ENCODE results near the gene CCDC187.
"Not testable (repeated sequence)": the region's sequence is repeated elsewhere in the genome, so short reads cannot be mapped to it uniquely, and the experiment has no call there.

The CCDC187 gene

DNA sequence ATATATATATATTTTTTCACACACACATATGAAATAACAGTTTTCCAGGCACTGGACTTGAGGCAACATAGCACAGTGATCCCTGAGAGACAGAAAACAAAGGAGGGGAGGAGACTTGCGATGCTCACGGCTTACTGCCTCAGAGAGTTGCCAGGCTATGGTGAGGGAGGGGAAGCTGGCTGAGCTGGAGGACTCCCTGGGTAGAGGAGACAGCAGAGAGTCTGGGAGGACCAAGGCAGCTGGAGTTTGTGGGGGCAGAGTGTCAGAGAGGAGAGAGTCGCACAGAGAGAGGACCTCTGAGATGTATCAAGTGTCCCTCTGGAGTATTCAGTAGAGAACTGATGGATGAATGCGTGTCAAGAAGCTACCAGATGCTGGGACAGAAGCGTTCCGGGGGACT lies 35.2 kb downstream of the CCDC187 start:
- DNase-seq = no peak

- DNase-seq = no peak
These were observed 35.6 kb downstream of the CCDC187 start for GRCh38 chr9:136268318-136268717.

GRCh38 chr9:136267261-136268111 lies 36.4 kb downstream of the CCDC187 start:
- DNase-seq = peak in 54 of 58 donors; percentile 25 to 89 (median 73)

GRCh38 chr9:136266641-136267040 lies 37.3 kb downstream of the CCDC187 start:
- not testable (repeated sequence) for DNase-seq

- DNase-seq = no peak
These were observed 38.1 kb downstream of the CCDC187 start for GRCh38 chr9:136265561-136266355.

DNA sequence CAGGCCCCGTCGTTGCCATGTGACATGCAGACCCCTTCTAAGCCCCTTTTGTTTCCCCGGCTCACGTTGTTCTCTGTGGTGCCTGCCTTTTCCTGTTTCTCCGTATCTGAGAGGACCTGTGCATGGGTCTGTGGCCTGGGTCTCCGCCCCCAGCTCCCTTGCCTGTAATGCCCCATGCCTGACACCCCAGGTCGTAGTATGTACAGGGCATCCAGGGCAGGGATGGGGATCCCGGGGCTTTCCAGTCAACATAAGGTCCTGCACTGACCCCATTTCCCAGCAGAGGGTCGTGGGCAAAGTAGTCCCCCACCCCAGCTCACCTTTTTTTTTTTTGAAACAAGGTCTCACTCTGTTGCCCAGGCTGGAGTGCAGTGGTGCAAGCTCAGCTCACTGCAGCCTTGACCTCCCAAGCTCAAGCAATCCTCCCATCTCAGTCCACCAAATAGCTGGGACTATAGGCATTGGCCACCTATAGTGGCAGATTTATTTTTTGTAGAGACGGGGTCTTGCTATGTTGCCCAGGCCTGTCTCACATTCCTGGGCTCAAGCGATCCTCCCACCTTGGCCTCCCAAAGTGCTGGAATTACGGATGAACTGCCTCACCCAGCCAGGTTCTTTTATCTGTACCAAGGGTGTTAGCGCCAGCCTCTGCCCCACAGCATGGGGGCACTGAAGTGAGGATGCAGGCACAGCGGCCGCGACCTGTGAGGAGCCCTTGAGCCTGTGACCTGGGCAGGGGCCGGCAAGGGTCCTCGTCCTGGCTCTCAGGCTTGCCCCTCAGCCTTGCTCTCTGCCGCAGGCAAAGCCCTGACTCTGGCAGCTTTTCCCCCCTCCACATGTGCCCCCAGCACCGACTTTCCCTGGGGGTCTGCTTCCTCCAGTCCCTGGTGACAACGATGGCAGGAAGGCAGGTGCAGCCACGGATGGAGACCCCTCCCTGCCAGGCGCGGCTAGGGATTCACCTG lies 39.2 kb downstream of the CCDC187 start:
- no peak for DNase-seq

GRCh38 chr9:136264031-136264430 lies 39.9 kb downstream of the CCDC187 start:
- no peak for DNase-seq

GRCh38 chr9:136262671-136263178 lies 41.2 kb downstream of the CCDC187 start:
- DNase-seq = no peak

GRCh38 chr9:136261686-136262430 lies 42.0 kb downstream of the CCDC187 start:
- DNase-seq = no peak

DNA sequence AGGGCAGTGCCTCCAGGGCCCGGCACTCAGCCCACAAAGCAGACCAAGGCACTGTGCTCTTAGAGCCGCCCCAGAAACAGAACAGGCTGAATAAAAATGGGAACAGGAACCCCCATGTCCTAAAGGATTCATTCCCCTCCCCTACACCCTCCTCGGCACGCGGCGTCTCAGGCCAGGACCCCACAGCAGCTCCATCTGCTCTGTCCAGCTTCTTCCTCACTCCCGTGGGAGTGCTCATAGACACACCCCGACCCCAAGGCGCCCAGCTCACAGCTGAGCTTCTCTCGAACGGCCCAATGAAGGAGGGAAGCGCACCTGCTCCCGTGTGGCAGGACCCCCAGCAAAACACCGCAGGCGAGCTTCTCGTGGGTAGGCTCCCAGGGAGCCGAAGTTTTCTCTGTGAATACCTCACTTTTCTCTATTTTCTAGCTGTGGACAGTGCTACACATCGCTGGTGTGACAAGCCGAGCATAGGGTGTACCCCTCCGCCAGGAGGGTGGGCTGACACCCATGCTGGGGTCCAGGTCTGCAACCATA lies 42.9 kb downstream of the CCDC187 start:
- DNase-seq = no peak

- no peak for DNase-seq
These were observed 43.4 kb downstream of the CCDC187 start for GRCh38 chr9:136260521-136260920.

DNA sequence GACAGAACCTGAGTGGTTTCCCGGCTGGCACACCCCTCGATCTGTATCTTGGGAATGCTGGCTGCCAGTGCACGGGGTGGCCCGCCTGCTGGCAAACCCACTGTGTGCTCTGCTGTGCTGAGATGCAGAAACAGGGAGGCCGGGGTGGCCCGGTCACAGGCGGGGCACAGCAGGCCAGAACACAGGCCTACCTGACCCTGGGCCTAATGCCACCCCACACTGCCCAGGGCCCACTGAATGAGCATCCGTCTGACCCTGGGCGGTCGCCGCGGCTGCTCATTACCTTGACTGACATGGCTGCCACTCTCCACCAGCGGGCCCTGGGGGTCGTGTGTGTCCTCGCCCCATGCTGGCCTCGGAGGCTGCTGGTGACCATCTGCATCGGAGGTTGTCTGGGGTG lies 44.1 kb downstream of the CCDC187 start:
- DNase-seq = no peak

DNA sequence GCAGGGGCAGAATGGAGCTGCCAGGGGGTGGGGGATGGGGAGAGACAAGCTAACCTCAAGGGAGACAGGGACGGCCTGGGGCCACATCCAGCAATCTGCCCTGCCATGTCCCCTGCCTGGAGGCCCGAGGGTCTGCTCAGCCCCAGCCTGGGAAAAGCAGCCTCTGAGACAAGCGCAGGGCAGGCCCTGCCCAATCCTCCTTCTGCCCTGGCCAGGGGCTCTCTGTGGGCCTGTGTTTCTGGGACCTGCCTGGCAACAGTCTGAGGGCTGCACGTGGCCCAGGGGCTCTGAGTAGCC lies 44.4 kb downstream of the CCDC187 start:
- DNase-seq = no peak

GRCh38 chr9:136258786-136259516 lies 44.9 kb downstream of the CCDC187 start:
- DNase-seq = no peak

GRCh38 chr9:136258299-136258625 lies 45.6 kb downstream of the CCDC187 start:
- DNase-seq = no peak

DNA sequence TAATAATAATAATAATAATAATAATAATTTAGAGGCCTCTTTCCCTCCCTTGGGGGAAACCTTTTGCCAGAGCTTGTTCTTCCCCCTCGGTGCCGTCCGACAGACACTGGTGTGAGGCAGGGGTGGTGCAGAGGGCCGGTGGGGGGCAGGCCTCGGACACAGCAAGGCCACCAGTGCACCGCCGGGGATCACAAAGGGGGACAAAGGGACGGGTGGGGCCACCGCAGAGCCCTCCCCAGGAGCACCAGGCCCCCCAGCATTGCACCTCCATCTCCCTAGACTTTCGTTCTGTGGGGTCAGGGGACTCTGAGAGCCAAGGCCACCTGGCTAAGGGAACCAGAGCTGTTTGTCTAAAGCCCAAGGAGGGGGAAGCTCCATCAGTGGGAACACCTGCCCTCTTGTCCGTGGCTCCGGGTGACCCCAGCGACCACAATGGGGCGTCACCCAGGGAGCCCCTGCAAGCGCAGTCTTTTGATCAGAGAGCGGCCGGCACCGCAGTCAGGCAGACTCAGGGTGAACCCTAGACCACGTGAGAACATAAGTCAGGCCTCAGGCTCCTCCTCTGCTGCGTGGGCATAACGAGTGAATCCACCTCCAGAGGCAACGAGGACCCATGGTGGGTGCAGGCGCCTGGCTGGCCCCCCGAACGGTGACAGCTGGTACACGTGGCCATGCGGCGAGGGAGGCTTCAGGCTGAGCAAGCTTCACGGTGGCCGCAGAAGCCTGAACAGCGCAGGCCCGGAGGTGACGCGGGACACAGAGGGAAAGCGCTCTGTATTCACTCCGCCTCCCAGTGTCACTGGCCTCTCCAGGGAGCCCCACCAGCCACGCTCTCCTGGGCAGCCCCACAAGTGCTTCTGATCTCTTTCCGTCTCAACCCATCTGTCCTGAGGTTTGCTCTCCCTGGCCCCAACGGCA lies 46.3 kb downstream of the CCDC187 start:
- DNase-seq = no peak

DNA sequence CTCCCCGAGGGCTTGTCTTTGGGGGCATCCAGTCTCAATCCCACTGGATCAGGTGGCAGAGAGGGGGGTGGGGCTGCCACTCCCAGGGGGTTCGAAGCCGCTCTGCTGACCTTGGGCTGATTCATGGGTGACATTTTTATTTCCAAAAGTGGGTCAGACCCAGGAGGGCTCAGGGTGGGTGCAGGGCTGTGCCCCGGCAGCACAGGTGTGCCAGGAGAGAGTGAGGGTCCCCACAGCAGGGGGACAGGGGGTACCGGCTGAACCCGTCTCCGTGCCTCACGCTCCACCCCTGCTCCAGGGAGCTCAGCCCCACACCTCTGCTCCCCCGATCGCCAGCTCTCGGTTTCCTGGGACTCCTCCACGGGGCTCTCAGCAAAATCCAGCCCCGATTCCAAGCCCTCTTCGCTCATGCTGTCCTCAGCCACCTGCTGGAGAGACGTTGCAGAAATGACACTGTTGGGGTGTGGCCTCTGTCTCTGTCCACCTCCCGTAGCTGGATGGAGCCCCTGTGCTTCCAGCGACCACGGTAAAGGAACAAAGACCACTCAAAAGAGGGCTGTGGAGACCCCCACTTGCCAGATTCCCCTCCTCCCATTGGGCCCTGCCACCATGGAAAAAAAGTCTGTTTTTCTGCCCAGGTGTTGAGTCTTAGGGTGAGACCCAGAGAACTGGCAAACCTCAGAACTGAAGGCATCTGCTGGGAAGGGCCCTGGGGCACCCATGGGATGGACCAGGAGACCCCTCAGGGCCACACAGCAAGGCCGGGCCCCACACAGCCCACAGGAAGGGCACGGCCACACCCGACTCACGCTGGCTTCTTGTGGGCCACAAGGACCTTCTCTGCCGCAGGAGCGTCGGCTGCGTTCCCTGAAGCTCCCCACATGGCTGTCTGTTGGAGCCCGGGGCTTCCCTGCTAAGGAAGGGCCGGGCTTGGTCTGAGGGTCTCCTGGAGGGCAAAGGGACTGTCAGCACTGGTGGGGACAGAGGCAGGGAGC lies 47.7 kb downstream of the CCDC187 start:
- DNase-seq = no peak

Data from anterior cingulate cortex (tissue), 58 donors.